NCI-H345 (cell line): Measurements from ENCODE around the gene CAT.

Source experiments
- DNase-seq: peaks from one replicate; lab custom pipeline; 2025; lab: John Stamatoyannopoulos, UW

The CAT gene

GRCh38 chr11:34425360-34425759, 13.4 kb upstream of the CAT start:
- no peak for DNase-seq

GRCh38 chr11:34425867-34426266, 12.9 kb upstream of the CAT start:
- DNase-seq = no peak

- no peak for DNase-seq
Measured at GRCh38 chr11:34426766-34427185, 12.0 kb upstream of the CAT start.

GRCh38 chr11:34427186-34427805, 11.4 kb upstream of the CAT start:
- no peak for DNase-seq

- DNase-seq = no peak
Measured at GRCh38 chr11:34431979-34432378, 6.8 kb upstream of the CAT start.

GRCh38 chr11:34432822-34433221, 5.9 kb upstream of the CAT start:
- no peak for DNase-seq

GRCh38 chr11:34433899-34434298, 4.8 kb upstream of the CAT start:
- DNase-seq = no peak

- DNase-seq = no peak
Measured at GRCh38 chr11:34437224-34438125, 1.3 kb upstream of the CAT start.

GRCh38 chr11:34439610-34440198, 970 bp downstream of the CAT start:
- peak; percentile 13 for DNase-seq

- DNase-seq = no peak
Measured at GRCh38 chr11:34441814-34442213, 3.1 kb downstream of the CAT start.

GRCh38 chr11:34443136-34443535, 4.4 kb downstream of the CAT start:
- DNase-seq = no peak

GRCh38 chr11:34444428-34444827, 5.7 kb downstream of the CAT start:
- no peak for DNase-seq

GRCh38 chr11:34445956-34446355, 7.2 kb downstream of the CAT start:
- no peak for DNase-seq

- DNase-seq = no peak
Measured at GRCh38 chr11:34446386-34446785, 7.7 kb downstream of the CAT start.

GRCh38 chr11:34447044-34447443, 8.3 kb downstream of the CAT start:
- no peak for DNase-seq

- no peak for DNase-seq
Measured at GRCh38 chr11:34448223-34448994, 9.7 kb downstream of the CAT start.

GRCh38 chr11:34449013-34449412, 10.3 kb downstream of the CAT start:
- DNase-seq = no peak

GRCh38 chr11:34451053-34451452, 12.3 kb downstream of the CAT start:
- no peak for DNase-seq

- DNase-seq = no peak
Measured at GRCh38 chr11:34454308-34455032, 15.7 kb downstream of the CAT start.

GRCh38 chr11:34457607-34458006, 18.9 kb downstream of the CAT start:
- no peak for DNase-seq

GRCh38 chr11:34458525-34458924, 19.8 kb downstream of the CAT start:
- no peak for DNase-seq
